K562 (cell line): ENCODE measurements around the gene PODNL1. TPM values are rescaled to one million over a fixed set of nuclear protein-coding genes. Genes with fewer than 3 reads are reported as not detected.
A peak's percentile ranks its signal among the peaks of the same experiment; 100 is the strongest.

Experiments
- CREM ChIP-seq: IDR thresholded peaks from 2 replicates; pipeline ENCODE4 v1.6.1; 2014; ENCODE audit warnings: antibody characterized with exemption, low read depth
- CXXC5 ChIP-seq: fragments of 250-450 bp; sonication (Bioruptor Pico); IDR thresholded peaks from 2 replicates; pipeline ENCODE4 v1.8.0; 2022; ENCODE audit warnings: inconsistent platforms, mild to moderate bottlenecking, moderate library complexity
- E2F6 ChIP-seq, 2 experiments: IDR thresholded peaks; 2 replicates each; pipeline ENCODE4 v1.6.1; 2011; ENCODE audit warnings: borderline replicate concordance in 1 of 2, control low read depth in 1 of 2, low read depth in 1 of 2, low read length in 1 of 2, mild to moderate bottlenecking in 1 of 2, mixed read lengths in 1 of 2, moderate library complexity in 1 of 2; ENCODE audit not compliant: insufficient read depth in 1 of 2, insufficient read length in 1 of 2, poor library complexity in 1 of 2, severe bottlenecking in 1 of 2; ENCODE audit errors: extremely low read depth in 1 of 2
- ELF2 ChIP-seq: fragments of 250-450 bp; sonication (Bioruptor Pico); IDR thresholded peaks from 2 replicates; pipeline ENCODE4 v1.5.0; 2021; ENCODE audit warnings: mild to moderate bottlenecking
- EP400 ChIP-seq: fragments of 450-650 bp; IDR thresholded peaks from 2 replicates; pipeline ENCODE4 v1.6.1; 2017; ENCODE audit warnings: antibody characterized with exemption, mild to moderate bottlenecking, moderate library complexity
- MBD2 ChIP-seq: sonication (generic); IDR thresholded peaks from 2 replicates; pipeline ENCODE4 v1.6.1; 2016; ENCODE audit warnings: low read depth, borderline replicate concordance
- SMAD4 ChIP-seq: fragments of 250-450 bp; sonication (Bioruptor Pico); conservative IDR thresholded peaks from 2 replicates; pipeline ENCODE4 v1.8.0; 2021; ENCODE audit warnings: inconsistent platforms, mild to moderate bottlenecking, moderate library complexity
- SNRNP70 ChIP-seq: fragments of 200-400 bp; formaldehyde crosslinking; optimal IDR thresholded peaks from 2 replicates; pipeline ENCODE3; 2017; ENCODE audit warnings: low read depth, low read length
- STAT5A ChIP-seq: IDR thresholded peaks from 2 replicates; pipeline ENCODE4 v1.6.1; 2012; ENCODE audit warnings: low read length, inconsistent platforms, borderline replicate concordance
- YY1 ChIP-seq, 3 experiments: IDR thresholded peaks; 2 replicates each; pipeline ENCODE4 v1.6.1; 2011; ENCODE audit warnings: low read length in 2 of 3, mild to moderate bottlenecking in 2 of 3, moderate library complexity in 2 of 3, borderline replicate concordance in 1 of 3, control low read depth in 1 of 3, low read depth in 1 of 3; ENCODE audit not compliant: insufficient read depth in 3 of 3, insufficient replicate concordance in 2 of 3, control insufficient read depth in 1 of 3, insufficient read length in 1 of 3; ENCODE audit errors: extremely low read depth in 1 of 3
- ZNF3 ChIP-seq: fragments of 250-450 bp; sonication (Bioruptor Pico); IDR thresholded peaks from 2 replicates; pipeline ENCODE4 v1.5.0; 2021; ENCODE audit warnings: mild to moderate bottlenecking, moderate library complexity
- ZNF347 ChIP-seq: fragments of 450-650 bp; formaldehyde crosslinking; IDR thresholded peaks from 2 replicates; pipeline ENCODE4 v1.4.0; 2020; ENCODE audit warnings: low read depth, mild to moderate bottlenecking, moderate library complexity
- polyA plus RNA-seq, 8 experiments: library from polyadenylated mRNA; depleted of rRNA in 4 of 8; stranded (reverse) in 5 of 8; unstranded in 3 of 8; fragments of >200 nt; fragmentation: Nextera tagmentation in 2 of 8; fragmentation: Illumina TruSeq in 1 of 8; extraction: Ambion mirVana in 2 of 8; extraction: Trizol in 1 of 8; gene quantifications; 2 replicates each; pipeline versions ENCODE4 v1.2.1 to v1.2.3, GENCODE V29; 2011 to 2014; ENCODE audit warnings: inconsistent platforms in 1 of 8, missing spikeins in 1 of 8
- total RNA-seq, 7 experiments: library from RNA; depleted of rRNA in 6 of 7; stranded (reverse); fragments of >200 nt in 6 of 7; fragmentation: Illumina TruSeq in 2 of 7; extraction: Trizol in 2 of 7; gene quantifications; 2 replicates each; pipeline versions ENCODE4 v1.2.1 to v1.2.3, GENCODE V29; 2011 to 2021; ENCODE audit warnings: low replicate concordance in 1 of 7
- TF ChIP-seq, protein P1 (sequence below): fragments of 450-650 bp; formaldehyde crosslinking; conservative IDR thresholded peaks from 2 replicates; pipeline ENCODE4 v1.4.0; 2022; ENCODE audit warnings: mild to moderate bottlenecking, missing genetic modification characterization
- TF ChIP-seq, protein P2 (sequence below): fragments of 450-650 bp; conservative IDR thresholded peaks from 2 replicates; pipeline ENCODE4 v1.6.1; 2016; ENCODE audit warnings: missing genetic modification characterization, low read depth, mild to moderate bottlenecking, missing compliant biosample characterization, moderate library complexity

The PODNL1 gene
- total and polyA plus RNA-seq, 9 of the 15 experiments (the other 6 are each of a cell fraction or from before 2014, with no cell fraction given), result 0.18 to 0.47 (median 0.23) TPM; not detected in 3

- TF ChIP-seq CXXC5 (CRISPR knock-in tag) (peak; percentile 99), E2F6 (IDR thresholded peaks at IDR 0.05; ENCODE audit: borderline replicate concordance in 1 of 2, extremely low read depth in 1 of 2, insufficient read depth in 1 of 2, insufficient read length in 1 of 2, low read depth in 1 of 2, low read length in 1 of 2, poor library complexity in 1 of 2, severe bottlenecking in 1 of 2) (peak; percentile 100), YY1 (IDR thresholded peaks at IDR 0.05; ENCODE audit: borderline replicate concordance in 1 of 3, control insufficient read depth in 1 of 3, extremely low read depth in 1 of 3, insufficient read depth in 3 of 3, insufficient read length in 1 of 3, insufficient replicate concordance in 2 of 3, low read depth in 1 of 3, low read length in 2 of 3) (peak in 2 of 3 experiments; percentile 65 to 75), STAT5A (no peak), ZNF3 (no peak), MBD2 (peak; percentile 67; the same call in 1 of the 2 replicates), SMAD4 (peak; percentile 70; the same call in 1 of the 2 replicates), ELF2 (CRISPR knock-in tag) (peak; percentile 49; the same call in 1 of the 2 replicates), EP400 (peak; percentile 57; the same call in 1 of the 2 replicates), SNRNP70 (no peak), ZNF347 (CRISPR knock-in tag) (no peak), CREM (peak; percentile 91)
- TF ChIP-seq, protein P1, sequence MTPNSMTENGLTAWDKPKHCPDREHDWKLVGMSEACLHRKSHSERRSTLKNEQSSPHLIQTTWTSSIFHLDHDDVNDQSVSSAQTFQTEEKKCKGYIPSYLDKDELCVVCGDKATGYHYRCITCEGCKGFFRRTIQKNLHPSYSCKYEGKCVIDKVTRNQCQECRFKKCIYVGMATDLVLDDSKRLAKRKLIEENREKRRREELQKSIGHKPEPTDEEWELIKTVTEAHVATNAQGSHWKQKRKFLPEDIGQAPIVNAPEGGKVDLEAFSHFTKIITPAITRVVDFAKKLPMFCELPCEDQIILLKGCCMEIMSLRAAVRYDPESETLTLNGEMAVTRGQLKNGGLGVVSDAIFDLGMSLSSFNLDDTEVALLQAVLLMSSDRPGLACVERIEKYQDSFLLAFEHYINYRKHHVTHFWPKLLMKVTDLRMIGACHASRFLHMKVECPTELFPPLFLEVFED, result no peak
- TF ChIP-seq, protein P2, sequence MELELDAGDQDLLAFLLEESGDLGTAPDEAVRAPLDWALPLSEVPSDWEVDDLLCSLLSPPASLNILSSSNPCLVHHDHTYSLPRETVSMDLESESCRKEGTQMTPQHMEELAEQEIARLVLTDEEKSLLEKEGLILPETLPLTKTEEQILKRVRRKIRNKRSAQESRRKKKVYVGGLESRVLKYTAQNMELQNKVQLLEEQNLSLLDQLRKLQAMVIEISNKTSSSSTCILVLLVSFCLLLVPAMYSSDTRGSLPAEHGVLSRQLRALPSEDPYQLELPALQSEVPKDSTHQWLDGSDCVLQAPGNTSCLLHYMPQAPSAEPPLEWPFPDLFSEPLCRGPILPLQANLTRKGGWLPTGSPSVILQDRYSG (tag), result no peak
Measured at GRCh38 chr19:13905634-13906520, 32.3 kb downstream of the PODNL1 start, which contains the start of the genes BRME1 and CC2D1A (continued).
